SW480 (cell line): ENCODE data around the gene ANO9.

Experiments used
- DNase-seq: peaks from one replicate; pipeline ENCODE4 v3.0.0-alpha.2; 2016; ENCODE audit warnings: low spot score

The ANO9 gene, protein sequence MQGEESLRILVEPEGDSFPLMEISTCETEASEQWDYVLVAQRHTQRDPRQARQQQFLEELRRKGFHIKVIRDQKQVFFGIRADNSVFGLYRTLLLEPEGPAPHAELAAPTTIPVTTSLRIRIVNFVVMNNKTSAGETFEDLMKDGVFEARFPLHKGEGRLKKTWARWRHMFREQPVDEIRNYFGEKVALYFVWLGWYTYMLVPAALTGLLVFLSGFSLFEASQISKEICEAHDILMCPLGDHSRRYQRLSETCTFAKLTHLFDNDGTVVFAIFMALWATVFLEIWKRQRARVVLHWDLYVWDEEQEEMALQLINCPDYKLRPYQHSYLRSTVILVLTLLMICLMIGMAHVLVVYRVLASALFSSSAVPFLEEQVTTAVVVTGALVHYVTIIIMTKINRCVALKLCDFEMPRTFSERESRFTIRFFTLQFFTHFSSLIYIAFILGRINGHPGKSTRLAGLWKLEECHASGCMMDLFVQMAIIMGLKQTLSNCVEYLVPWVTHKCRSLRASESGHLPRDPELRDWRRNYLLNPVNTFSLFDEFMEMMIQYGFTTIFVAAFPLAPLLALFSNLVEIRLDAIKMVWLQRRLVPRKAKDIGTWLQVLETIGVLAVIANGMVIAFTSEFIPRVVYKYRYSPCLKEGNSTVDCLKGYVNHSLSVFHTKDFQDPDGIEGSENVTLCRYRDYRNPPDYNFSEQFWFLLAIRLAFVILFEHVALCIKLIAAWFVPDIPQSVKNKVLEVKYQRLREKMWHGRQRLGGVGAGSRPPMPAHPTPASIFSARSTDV

DNA sequence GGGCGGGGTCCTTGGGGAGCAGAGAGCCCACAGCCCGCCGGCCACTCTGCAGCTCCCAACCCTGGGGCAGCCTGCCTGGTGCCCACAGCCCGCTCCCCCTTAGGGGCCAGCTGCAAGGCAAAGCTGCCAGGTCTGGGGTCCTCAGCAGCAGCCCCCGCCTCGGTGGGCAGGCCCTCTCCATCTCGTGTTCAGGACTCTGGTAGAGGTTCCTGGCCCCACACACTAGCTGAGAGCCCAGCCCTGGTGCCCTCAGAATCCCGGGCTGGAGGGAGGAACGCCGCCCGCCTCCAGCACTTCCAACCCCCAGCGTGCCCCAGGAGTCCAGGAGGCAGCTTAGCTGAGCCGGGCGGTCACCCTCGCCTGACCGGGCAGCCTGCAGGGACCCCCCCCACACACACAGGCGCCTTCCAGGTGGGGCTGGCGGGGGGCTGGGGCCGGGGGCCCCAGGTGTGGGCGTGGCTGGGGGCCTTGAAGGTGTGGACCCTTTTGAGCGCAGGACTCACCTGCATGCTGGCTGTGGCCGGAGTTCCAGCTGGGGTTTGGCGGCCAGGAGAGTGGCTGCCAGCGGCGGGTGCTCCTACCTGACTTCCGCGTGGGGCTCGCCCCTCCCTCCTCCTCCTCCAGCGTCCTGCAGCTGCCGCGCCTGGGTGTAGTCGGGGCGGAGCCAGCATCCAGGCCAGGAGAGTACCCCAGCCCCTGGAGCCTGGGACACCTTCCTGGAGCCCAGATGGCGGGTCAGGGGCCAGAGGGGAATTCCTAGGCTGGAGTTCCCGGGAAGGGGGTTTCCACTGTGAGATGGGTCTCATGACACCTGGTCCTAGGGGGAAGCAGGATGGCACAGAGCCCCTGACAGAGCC lies at the start of gene ANO9:
Gene ANO9, minus strand, starts transcription at position 594 of the 857 bp plus-strand sequence. Its CDS starts 85 bp downstream, at position 509.
- DNase-seq = peak; percentile 58

DNA sequence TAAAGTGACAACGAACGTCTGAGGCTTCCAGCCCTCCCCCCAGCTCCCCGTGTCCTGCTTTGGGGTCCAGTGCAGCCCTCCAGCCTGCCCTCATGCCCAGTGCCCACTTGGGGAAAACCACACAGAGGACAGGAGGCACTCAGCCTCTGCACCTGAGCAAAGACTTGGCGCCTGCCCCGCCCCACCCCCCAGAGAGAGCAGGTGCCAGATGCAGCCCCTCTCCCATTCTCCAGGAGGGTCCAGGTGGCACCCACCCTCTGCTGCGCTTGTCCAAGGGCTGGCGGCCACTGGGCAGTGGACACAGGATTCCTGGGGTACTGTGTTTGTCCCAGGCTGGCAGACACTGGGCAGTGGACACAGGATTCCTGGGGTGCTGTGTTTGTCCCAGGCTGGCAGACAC lies 49.5 kb upstream of the ANO9 start:
- DNase-seq = no peak

DNA sequence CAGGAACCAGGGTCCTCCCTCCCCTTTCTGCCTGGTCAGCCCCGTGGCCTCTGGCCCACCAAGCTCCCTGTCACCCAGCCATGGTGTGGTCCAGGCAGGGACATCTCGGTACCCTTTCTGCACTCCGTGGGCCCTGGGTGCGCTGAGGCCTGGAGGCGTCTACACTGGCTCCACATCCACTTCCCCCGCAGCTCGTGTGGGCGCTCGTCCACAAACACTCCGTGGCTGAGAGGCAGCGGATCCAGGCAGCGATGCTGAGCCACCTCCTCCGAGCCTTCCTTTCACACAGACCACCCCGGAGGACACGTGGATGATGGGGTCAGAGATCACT lies 49.1 kb upstream of the ANO9 start:
- DNase-seq = no peak

DNA sequence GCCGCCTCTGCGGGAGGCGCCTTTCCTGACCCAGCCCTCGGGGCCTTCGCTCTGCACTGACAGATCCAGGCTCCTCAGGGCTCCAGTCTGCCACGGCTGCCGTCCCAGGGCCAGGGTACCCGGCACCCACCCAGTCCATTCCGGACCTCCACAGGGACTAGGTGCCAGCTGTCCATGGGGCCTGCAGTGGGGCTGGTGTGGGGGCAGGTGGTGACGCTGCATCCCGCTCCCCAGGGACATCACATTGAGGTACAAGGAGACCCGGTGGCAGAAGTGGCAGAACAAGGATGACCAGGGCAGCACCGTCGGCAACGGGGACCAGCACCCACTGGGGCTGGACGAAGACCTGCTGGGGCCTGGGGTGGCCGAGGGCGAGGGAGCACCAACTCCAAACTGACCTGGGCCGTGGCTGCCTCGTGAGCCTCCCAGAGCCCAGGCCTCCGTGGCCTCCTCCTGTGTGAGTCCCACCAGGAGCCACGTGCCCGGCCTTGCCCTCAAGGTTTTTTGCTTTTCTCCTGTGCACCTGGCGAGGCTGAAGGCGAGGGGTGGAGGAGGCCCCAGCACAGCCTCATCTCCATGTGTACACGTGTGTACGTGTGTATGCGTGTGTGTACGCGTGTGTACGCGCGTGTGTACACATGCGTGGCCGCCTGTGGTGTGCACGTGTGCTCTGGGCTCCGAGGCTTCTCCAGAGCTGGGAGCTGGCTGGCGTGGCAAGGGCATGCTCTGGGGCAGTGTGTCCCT lies 48.5 kb upstream of the ANO9 start:
- DNase-seq = no peak

DNA sequence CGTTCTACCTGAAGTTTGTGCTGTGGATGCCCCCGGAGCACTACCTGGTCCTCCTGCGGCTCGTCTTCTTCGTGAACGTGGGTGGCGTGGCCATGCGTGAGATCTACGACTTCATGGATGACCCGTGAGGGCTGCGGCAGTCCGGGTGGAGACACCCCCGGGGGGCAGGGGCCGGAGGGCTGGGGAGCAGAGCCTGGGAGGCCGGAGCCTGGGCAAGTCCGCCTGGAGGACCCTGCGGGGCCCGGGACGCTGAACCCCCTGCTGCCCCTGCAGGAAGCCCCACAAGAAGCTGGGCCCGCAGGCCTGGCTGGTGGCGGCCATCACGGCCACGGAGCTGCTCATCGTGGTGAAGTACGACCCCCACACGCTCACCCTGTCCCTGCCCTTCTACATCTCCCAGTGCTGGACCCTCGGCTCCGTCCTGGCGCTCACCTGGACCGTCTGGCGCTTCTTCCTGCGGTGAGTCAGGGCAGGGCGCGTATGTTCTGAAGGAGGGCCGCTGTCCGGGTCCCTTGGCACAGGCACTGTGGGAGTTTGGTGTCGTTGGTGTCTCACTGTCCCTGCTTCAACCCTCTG lies 47.9 kb upstream of the ANO9 start:
- no peak for DNase-seq

DNA sequence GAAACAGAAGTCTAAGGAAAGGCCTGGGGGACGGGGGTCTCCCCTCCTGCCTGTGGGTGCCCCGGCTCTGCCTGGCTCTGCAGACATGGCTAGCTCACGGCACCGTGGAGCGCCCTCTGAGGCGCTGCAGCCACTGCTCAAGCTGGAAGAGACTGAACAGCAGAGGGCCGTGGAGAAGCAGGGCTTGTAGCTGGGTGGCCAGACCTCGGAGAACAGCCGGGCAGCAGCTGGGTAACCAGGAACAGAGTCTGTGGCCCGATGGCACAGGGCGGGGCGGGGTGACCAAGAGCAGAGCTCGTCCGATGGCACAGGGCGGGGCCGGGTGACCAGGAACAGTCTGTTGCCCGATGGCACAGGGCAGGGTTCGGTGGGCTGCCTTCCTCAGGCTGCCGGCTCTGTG lies 47.2 kb upstream of the ANO9 start:
- DNase-seq = no peak

DNA sequence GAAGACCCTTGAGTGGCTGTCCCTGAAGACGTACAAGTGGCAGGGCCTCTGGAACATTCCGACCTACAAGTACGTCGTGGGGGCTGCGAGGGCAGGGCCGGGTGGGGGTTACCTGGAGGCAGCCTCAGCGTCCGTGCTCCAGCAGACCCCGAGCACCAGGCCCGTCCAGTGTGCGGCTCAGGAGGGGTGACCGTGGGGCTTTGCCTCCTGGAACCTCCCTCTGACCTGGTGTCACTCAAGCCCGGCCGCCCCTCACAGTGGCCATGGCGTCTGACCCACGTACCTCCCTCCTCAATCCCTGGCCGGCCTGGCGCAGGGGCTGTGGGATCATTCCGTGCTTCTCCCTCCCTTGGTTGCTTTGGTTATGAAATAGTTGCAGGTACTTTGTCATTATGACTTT lies 46.8 kb upstream of the ANO9 start:
- DNase-seq = no peak

DNA sequence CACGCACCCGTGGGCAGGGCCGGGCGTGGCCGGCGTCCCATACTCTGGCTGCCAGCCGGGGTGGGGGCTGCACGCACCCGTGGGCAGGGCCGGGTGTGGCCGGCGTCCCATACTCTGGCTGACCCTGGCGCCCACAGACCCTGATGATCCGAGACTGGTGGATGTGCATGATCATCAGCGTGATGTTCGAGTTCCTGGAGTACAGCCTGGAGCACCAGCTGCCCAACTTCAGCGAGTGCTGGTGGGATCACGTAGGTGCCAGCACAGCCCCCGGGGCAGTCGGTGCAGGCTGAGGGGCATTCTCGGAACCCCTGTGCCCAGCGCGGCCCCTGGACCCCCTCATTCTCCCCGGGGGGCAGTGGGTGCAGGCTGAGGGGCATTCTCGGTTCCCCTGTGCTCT lies 46.3 kb upstream of the ANO9 start:
- DNase-seq = no peak

DNA sequence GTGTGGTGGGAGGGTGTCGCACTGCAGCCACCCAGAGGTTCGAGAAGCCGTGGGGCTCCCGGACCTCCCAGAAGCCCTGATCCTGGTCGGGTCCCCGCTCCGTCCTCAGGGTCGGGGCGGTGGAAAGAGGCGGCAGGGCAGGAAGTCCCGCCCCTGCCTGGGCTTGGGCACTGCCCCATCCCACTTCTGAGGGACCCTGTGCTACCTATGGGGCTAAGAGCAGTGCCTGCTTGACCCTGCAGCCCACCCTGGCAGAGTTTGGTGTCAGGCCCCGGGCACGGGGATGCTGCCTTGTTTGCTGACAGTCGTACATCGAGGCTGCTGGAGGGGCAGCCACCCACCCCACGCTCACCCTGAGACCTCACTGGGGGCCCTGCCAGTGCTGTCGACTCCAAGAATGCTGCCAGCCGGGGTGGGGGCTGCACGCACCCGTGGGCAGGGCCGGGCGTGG lies 45.8 kb upstream of the ANO9 start:
- DNase-seq = no peak

DNA sequence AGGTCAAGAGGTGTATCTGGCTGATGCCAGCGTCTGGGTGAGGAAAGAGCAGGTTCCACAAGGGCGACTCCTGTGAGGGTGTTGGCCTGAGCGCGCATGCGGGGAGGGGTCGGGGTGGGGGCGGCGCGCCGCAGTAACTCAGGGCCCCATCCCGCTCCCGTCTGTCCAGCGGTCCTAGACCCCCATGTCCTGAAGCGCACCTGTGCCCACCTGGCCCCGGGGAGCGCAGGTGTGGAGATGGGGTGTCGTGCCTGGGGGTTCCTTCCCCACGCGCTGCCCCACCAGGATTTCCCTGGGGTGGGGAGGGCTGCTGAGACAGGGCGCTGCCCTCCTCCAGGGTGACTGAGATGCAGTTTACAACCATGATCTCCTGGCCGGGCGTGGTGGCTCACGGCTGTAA lies 44.4 kb upstream of the ANO9 start:
- DNase-seq = no peak

DNA sequence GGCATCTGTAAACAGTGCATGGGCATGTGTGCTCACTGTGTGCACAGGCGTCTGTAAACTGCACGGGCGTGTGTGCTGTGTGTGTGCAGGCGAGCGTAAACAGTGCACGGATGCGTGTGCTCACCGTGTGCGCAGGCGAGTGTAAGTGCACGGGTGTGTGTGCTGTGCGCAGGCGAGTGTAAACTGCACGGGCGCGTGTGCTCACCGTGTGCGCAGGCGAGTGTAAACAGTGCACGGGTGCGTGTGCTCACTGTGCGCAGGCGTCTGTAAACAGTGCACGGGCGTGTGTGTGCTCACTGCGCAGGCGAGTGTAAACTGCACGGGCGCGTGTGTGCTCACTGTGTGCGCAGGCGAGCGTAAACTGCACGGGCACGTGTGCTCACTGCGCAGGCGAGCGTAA lies 42.8 kb upstream of the ANO9 start:
- DNase-seq = no peak

DNA sequence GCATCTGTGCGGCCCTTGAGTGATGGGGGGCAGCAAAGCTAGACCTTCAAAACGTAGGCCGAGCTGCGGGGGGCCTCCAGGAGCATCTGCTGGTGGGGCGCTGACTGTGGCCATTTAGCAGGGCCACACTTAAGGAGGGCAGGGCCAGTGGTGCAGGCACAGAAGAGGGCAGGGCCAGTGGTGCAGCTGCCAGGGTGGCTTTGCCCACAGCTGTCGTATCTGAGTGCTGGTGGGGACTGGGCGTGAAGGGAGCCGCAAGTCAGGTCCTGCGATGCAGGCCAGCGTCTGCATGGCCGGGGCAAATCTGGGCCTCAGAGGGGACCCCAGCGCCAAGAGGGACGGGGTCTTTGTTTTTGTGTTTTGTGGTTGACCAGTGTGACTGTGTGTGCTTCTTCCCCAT lies 37.5 kb upstream of the ANO9 start:
- DNase-seq = no peak

DNA sequence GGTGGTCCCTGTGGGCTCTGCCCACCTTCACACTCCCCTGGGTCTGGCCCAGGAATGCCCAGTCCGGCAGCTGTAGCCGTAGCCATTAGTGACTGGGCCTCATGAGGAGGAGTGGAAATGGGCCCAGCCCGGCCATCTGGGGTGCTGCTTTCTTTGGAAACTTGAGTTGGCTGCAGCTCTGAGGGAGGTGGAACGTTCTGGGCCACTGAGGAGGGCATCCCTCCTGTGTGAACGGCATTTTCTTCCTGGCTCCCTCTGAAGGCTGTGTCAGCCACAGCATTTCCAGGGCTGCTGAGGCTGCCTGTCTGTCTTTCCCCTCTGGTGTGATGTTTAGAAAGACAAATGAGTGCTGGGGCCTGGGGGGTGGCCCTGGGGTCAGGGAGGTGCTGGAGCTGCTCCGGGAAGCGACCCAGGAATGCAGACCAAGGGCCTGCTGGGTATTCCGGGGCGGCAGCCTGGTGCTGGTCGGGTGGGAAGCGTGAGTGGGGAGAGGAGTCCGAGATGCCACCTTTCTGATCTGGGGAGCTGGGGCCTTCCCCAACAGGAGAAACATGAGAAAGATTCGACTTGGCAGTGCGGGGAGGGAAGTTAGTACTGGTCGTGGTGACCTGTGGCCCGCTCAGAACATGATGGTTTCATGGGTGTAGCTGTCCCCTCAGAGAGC lies 35.4 kb upstream of the ANO9 start:
- no peak for DNase-seq

DNA sequence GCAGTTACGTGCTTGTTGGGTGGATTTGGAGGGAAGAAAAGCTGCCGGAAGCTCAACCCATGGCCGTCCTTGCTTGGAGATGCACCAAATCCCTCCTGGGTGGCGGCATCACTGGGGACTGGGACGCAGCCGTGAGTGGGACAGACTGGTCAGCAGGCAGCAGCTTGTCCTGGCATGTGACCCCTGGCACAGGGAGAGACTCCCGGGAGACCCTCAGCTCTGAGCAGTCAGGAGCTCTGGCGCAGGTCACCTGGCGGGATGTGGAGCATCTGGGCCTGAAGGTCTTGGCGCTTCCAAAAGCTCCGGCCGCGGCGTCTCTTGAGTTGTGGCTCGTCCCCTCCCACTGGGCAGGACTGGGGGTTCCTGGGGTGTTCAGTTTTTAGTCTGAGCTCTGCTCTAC lies 34.6 kb upstream of the ANO9 start:
- no peak for DNase-seq

DNA sequence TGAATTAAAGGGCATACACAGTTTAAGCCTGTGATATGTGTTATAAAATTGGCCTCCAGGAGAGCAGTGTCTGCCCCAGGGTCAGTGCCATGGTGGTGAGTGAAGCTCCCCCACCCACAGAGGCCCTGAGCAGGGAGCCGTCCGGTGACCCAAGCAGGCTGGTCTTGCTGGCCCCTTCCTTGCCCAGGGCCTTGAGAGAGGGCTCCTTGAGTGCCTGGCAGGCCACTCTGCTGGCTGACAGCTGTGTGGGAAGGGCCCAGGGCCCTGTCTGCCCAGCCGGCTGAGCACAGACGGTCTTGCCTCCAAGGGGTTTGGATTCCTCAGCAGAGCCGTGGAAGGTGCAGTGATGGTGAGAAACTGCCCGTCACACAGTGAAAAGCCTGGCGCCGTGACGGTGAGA lies 34.1 kb upstream of the ANO9 start:
- DNase-seq = no peak

DNA sequence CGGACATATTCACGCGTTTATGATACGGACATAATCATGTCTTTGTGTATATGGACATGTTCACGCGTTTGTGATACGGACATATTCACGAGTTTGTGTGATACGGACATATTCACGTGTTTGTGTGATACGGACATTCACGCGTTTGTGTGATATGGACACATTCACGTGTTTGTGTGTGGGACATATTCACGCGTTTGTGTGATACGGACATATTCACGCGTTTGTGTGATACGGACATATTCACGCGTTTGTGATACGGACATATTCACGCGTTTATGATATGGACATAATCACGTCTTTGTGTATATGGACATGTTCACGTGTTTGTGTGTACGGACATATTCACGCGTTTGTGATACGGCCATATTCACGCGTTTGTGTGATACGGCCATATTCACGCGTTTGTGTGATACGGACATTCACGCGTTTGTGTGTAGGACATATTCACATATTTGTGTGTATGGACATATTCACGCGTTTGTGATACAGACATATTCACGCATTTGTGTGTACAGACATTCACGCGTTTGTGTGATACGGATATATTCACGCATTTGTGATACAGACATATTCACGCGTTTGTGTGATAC lies 33.2 kb upstream of the ANO9 start:
- no peak for DNase-seq

DNA sequence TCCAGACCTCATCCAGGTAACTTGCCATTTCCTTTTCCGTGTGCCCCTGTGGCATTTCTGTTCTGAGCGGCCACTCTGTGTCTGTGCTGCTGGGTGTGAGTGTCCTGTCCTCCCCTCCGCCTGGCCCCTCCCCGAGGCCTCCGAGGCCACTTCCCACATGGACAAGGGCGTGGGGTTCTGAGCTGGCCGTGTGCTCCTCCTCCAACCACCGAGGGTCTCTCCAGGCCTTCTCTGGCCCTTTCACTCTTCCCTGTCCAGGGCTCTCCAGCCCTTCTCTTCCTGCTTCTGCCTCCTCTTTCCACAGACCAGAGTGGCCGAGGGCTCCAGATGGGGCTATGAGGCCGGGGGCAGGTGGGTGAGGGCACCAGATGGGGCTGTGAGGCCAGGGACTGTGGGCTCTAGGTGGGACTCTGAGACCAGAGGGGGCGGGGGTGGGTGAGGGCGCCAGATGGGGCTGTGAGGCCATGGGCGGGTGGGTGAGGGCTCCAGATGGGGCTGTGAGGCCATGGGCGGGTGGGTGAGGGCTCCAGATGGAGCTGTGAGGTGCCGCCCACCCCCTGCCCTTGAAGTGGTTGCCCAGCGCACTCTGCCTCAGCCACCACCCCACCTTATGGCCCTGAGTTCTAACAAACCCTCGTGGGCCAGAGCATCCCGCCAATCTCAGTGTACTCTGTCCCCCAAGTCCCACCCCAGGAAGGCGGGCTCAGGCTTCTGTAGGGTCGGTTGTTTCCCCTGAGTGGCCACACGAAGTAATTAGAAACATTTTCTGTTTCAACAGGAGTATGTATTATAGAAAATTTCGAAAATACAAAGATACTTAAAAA lies 32.4 kb upstream of the ANO9 start:
- no peak for DNase-seq

DNA sequence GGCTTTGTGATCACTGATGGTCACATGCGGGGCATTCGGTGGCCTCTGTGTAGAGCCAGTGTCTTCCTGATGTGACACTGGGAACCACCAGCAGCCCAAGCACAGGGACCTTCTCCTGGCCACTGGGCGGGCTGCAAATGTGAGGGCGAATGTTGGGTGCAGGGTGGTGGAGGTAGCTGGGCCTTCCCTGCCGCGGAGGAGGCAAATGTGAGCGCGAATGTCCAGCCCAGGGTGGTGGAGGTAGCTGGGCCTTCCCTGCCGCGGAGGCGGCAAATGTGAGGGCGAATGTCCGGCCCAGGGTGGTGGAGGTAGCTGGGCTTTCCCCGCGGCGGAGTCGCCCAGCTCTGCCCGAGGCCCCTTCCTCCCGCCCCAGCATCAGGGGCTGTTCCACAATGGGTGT lies 31.6 kb upstream of the ANO9 start:
- DNase-seq = no peak

DNA sequence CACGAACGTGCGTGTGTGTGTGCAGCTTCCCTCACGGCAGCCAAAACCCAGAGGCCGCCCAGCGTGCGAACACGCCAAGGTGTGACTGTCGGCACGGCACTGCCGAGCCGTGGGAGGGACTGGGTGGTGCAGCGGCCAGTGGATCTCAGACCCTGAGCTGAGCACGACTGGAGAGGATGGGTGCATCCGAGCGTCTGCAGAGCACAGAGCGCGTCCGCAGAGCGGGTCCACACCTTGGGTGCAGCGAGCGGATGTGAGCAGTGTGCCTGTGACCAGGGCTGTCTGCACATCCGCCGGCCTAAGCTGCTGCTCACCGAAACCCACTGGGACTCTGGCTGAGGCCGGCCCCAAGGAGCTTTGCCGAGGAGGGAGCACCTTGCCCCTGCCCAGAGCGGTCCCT lies 31.0 kb upstream of the ANO9 start:
- DNase-seq = no peak

DNA sequence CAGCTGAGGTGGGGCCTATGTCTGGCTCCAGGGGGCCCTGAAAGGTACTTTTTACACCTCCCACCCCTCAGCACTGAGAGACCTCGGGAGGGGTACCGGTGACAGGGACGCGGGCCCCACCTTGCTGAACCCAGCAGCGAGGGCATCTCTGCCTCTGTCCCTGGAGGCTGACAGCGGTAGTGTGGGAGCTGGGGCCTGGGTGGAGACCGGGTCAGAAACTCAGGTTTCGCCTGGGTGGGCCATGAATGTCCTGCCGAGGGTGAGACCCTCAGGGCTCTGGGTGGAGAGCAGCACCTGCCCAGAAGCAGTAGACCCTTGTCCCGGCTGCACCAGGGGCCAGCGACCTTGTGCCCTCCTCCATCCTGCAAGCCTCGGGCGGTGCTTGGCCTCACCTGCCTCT lies 30.5 kb upstream of the ANO9 start:
- no peak for DNase-seq
